Esophagus muscularis mucosa (tissue), 4 donors: ENCODE data around the gene SORCS2. TPM values are rescaled to one million over a fixed set of nuclear protein-coding genes. Genes with fewer than 3 reads are reported as not detected.

Experiments used
- DNase-seq: peaks from one replicate; pipeline ENCODE4 v3.0.0-alpha.2; 2017; ENCODE audit errors: extremely low spot score
- H3K27ac ChIP-seq, 4 donors: fragments of 200-600 bp; sonication (generic); replicated peaks in 1 of 4; 1 replicate in 3 of 4; 2 replicates in 1 of 4; pipeline ENCODE4 v1.5.1; 2016 to 2019; ENCODE audit warnings: mild to moderate bottlenecking in 1 of 4
- H3K27me3 ChIP-seq, 4 donors: fragments of 200-600 bp; sonication (generic); one replicate each; pipeline versions ENCODE4 v1.5.1 to v1.6.0; 2016 to 2019
- H3K36me3 ChIP-seq, 4 donors: fragments of 200-600 bp; sonication (generic); one replicate each; pipeline ENCODE4 v1.5.1; 2016 to 2019
- H3K4me1 ChIP-seq, 4 donors: fragments of 200-600 bp; sonication (generic); one replicate each; pipeline ENCODE4 v1.5.1; 2016 to 2019
- H3K4me3 ChIP-seq, 4 donors: fragments of 200-600 bp; sonication (generic); 1 replicate in 2 of 4; 2 replicates in 2 of 4; pipeline ENCODE4 v1.5.1; 2016 to 2019; ENCODE audit warnings: mild to moderate bottlenecking in 4 of 4, moderate library complexity in 1 of 4
- H3K9me3 ChIP-seq, 4 donors: fragments of 200-600 bp; sonication (generic); 1 replicate in 3 of 4; 2 replicates in 1 of 4; pipeline ENCODE4 v1.5.1; 2016 to 2019
- CTCF ChIP-seq, 3 experiments: fragments of 200-600 bp in 2 of 3; fragments of 450-650 bp in 1 of 3; sonication (generic) in 2 of 3; IDR thresholded peaks; one replicate each; pipeline ENCODE4 v1.5.1; 2017 to 2019; ENCODE audit warnings: antibody characterized with exemption in 3 of 3, mild to moderate bottlenecking in 2 of 3, moderate library complexity in 1 of 3
- EP300 ChIP-seq: sonication (generic); formaldehyde crosslinking; IDR thresholded peaks from one replicate; pipeline ENCODE4 v1.6.1; 2017; ENCODE audit warnings: antibody characterized with exemption
- POLR2A ChIP-seq: fragments of 450-650 bp; IDR thresholded peaks from one replicate; pipeline ENCODE4 v1.6.1; 2017; ENCODE audit warnings: antibody characterized with exemption, moderate library complexity, mild to moderate bottlenecking, low read depth
- POLR2AphosphoS5 ChIP-seq, 2 donors: sonication (generic); formaldehyde crosslinking; IDR thresholded peaks; one replicate each; pipeline ENCODE4 v1.6.1; 2017; ENCODE audit warnings: antibody characterized with exemption in 2 of 2
- WGBS: methylation state at CpG from one replicate; pipeline ENCODE4 v1.1.5; 2018; 5-methylcytosine and 5-hydroxymethylcytosine counted together
- intact Hi-C: fragments of 100-400 bp; cut with DNase I; formaldehyde crosslinking; loops from one replicate; pipeline ENCODE4 v1.15.1; 2023
- total RNA-seq, 4 donors: library from RNA; depleted of rRNA; stranded (reverse); fragments of >200 nt; gene quantifications; one replicate each; pipeline versions ENCODE4 v1.1.0 to v1.2.1, GENCODE V29; 2016

Gene SORCS2
- total RNA-seq, 4 donors from 2014 or later = 3.3 to 10.1 (median 4.3) TPM

- intact Hi-C loops = loop anchor here (2.0 to 5.0 kb wide), 2 partner anchors 43 to 228 kb away; no protein-coding TSS in a partner anchor
- DNase-seq = no peak
- Histone ChIP-seq H3K4me1 (peaks cover 11 to 41% (median 32%) of the 10 kb centered on the region in 4 donors), H3K9me3 (no peaks in the 10 kb centered on the region), H3K36me3 (peaks cover 6 to 51% (median 24%) of the 10 kb centered on the region in 4 donors), H3K27me3 (no peaks in the 10 kb centered on the region), H3K4me3 (peak overlapping the region in 1 of 4 donors; percentile 16), H3K27ac (peak overlapping the region in 3 of 4 donors; percentile 28 to 79 (median 76))
- 95% methylated on average over 6 of the region's 7 CpGs for WGBS
- TF ChIP-seq CTCF (IDR thresholded peaks at IDR 0.05) (no peak), EP300 (no peak), POLR2A (no peak), POLR2AphosphoS5 (IDR thresholded peaks at IDR 0.05) (no peak)
Observed at GRCh38 chr4:7759635-7760034, 567.3 kb downstream of the SORCS2 start.

- Histone ChIP-seq H3K27ac (peak overlapping the region in 2 of 4 donors; percentile 76 to 79), H3K9me3 (no peaks in the 10 kb centered on the region), H3K27me3 (no peaks in the 10 kb centered on the region), H3K4me1 (peaks cover 11 to 41% (median 32%) of the 10 kb centered on the region in 4 donors), H3K4me3 (no peak overlapping the region), H3K36me3 (peaks cover 6 to 57% (median 27%) of the 10 kb centered on the region in 4 donors)
- no peak for TF ChIP-seq CTCF (IDR thresholded peaks at IDR 0.05)
- no peak for TF ChIP-seq EP300
- TF ChIP-seq POLR2A = no peak
- no peak for TF ChIP-seq POLR2AphosphoS5 (IDR thresholded peaks at IDR 0.05)
- 80% methylated on average over 8 of the region's 9 CpGs for WGBS
- intact Hi-C loops = loop anchor here (2.0 to 5.0 kb wide), 2 partner anchors 43 to 227 kb away; no protein-coding TSS in a partner anchor
- DNase-seq = no peak
Observed at GRCh38 chr4:7760228-7760627, 567.9 kb downstream of the SORCS2 start.

GRCh38 chr4:7760706-7761105 is 568.4 kb downstream of the SORCS2 start:
- Histone ChIP-seq H3K27me3 (no peaks in the 10 kb centered on the region), H3K27ac (peak overlapping the region in 3 of 4 donors; percentile 19 to 79 (median 76)), H3K4me3 (no peak overlapping the region), H3K4me1 (peaks cover 11 to 41% (median 32%) of the 10 kb centered on the region in 4 donors), H3K9me3 (no peaks in the 10 kb centered on the region), H3K36me3 (peaks cover 6 to 62% (median 31%) of the 10 kb centered on the region in 4 donors)
- intact Hi-C loops = loop anchor here (2.0 to 5.0 kb wide), 2 partner anchors 42 to 227 kb away; no protein-coding TSS in a partner anchor
- DNase-seq = no peak
- TF ChIP-seq POLR2A (no peak), EP300 (no peak), POLR2AphosphoS5 (IDR thresholded peaks at IDR 0.05) (no peak), CTCF (IDR thresholded peaks at IDR 0.05) (no peak)
- WGBS = 84% methylated on average over 16 of the region's 16 CpGs

- TF ChIP-seq POLR2AphosphoS5 (IDR thresholded peaks at IDR 0.05) = no peak
- no peak for TF ChIP-seq EP300
- TF ChIP-seq POLR2A = no peak
- no peak for TF ChIP-seq CTCF (IDR thresholded peaks at IDR 0.05)
- no peak for DNase-seq
- H3K4me1 ChIP-seq = peaks cover 11 to 46% (median 36%) of the 10 kb centered on the region in 4 donors
- 80% methylated on average over 6 of the region's 11 CpGs for WGBS
- peak overlapping the region in 2 of 4 donors; percentile 76 to 79 for H3K27ac ChIP-seq
- intact Hi-C loops = loop anchor here (2.0 to 5.0 kb wide), 2 partner anchors 41 to 226 kb away; no protein-coding TSS in a partner anchor
- H3K36me3 ChIP-seq = peaks cover 10 to 63% (median 35%) of the 10 kb centered on the region in 4 donors
- H3K9me3 ChIP-seq = no peaks in the 10 kb centered on the region
- no peak overlapping the region for H3K4me3 ChIP-seq
- no peaks in the 10 kb centered on the region for H3K27me3 ChIP-seq
Observed at GRCh38 chr4:7761312-7761711, 569.0 kb downstream of the SORCS2 start.
